AG09309 (cell line): ENCODE measurements around the gene CHCHD6.

Experiments used
- DNase-seq: peaks from one replicate; pipeline ENCODE4 v3.0.0-alpha.2; 2010; ENCODE audit warnings: low read depth
- H3K4me3 ChIP-seq: 2 replicates; pipeline ENCODE4 v1.5.1; 2011; ENCODE audit warnings: mild to moderate bottlenecking, low read depth, low read length, moderate library complexity; ENCODE audit not compliant: control insufficient read depth
- CTCF ChIP-seq: IDR thresholded peaks from 2 replicates; pipeline ENCODE4 v1.5.1; 2011; ENCODE audit warnings: mild to moderate bottlenecking, low read depth, low read length, inconsistent platforms; ENCODE audit not compliant: insufficient read depth, control insufficient read depth; ENCODE audit errors: missing control alignments

The CHCHD6 gene

GRCh38 chr3:126973814-126974213 is 269.8 kb downstream of the CHCHD6 start:
- no peak overlapping the region for H3K4me3 ChIP-seq
- TF ChIP-seq CTCF: no peak
- DNase-seq: no peak

DNA sequence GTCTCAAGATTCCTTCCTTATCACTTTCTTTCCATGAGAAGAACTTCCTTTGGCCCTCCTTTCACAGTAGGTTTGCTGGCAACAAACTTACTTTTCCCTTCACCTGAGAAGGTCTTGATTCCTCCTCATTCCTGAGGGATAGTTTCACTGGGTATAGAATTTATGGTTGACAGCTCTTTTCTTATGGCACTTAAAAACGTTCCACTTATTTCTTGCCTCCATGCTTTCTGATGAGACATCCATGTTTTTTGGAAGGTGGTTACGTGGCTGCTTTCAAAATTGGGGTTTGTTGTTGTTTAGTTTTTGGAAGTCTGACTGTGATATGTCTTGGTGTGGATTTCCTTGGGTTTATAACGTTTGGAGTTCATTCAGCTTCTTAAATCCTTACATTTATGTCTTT is 270.7 kb downstream of the CHCHD6 start:
- no peak overlapping the region for H3K4me3 ChIP-seq
- DNase-seq: no peak
- TF ChIP-seq CTCF: no peak

GRCh38 chr3:126976906-126977305 is 272.9 kb downstream of the CHCHD6 start:
- no peak for TF ChIP-seq CTCF
- no peak overlapping the region for H3K4me3 ChIP-seq
- DNase-seq: no peak

- DNase-seq: no peak
- no peak for TF ChIP-seq CTCF
- H3K4me3 ChIP-seq: no peak overlapping the region
Measured at GRCh38 chr3:126977821-126978220, 273.8 kb downstream of the CHCHD6 start.

DNA sequence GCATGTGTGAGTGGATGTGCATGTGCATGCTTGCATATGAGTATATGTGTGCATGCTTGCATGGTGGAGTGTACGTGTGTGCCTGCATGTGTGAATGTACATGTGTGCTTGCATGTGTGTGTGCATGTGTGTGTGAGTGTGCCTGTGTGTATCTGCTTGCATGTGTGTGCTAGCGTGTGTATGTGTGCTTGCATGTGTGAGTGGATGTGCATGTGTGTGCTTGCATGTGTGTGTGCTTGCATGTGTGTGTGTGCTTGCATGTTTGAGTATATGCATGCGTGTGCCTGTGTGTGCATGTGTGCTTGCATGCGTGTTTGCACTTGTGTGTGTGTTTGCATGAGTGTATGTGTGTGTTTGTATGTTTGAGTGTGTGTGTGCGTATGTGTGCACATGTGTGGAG is 274.3 kb downstream of the CHCHD6 start:
- H3K4me3 ChIP-seq: no peak overlapping the region
- no peak for DNase-seq
- no peak for TF ChIP-seq CTCF

- no peak overlapping the region for H3K4me3 ChIP-seq
- no peak for DNase-seq
- TF ChIP-seq CTCF: no peak
Measured at GRCh38 chr3:126979046-126979628, 275.1 kb downstream of the CHCHD6 start.
